ENCODE measurements around the gene HSF2BP.

GRCh38 chr21:43597540-43598250 is 61.6 kb downstream of the HSF2BP start:
- TF ChIP-seq EP300 (IDR thresholded peaks at IDR 0.05) (no peak), CTCF (IDR thresholded peaks at IDR 0.05) (no peak), POLR2A (IDR thresholded peaks at IDR 0.05) (no peak)

Data from suprapubic skin (tissue), 3 donors.